Chondrocyte (in vitro differentiated cells): ENCODE results near the gene PLA2G2F. TPM values are rescaled to one million over a fixed set of nuclear protein-coding genes. Genes with fewer than 3 reads are reported as not detected.

Experiments
- DNase-seq: peaks from one replicate; pipeline ENCODE4 v3.0.0; 2021; ENCODE audit warnings: mixed read lengths, low spot score
- H3K27ac Mint-ChIP-seq: one replicate; pipeline ENCODE4 v1.8.0; 2021; ENCODE audit warnings: mild to moderate bottlenecking, moderate library complexity, mixed read lengths; ENCODE audit not compliant: unreplicated experiment
- H3K27me3 Mint-ChIP-seq: 2 replicates; pipeline ENCODE4 v1.8.0; 2021; ENCODE audit warnings: low read depth, mixed read lengths
- H3K36me3 Mint-ChIP-seq: 2 replicates; pipeline ENCODE4 v1.8.0; 2021; ENCODE audit warnings: low read depth, mixed read lengths
- H3K4me1 Mint-ChIP-seq: 2 replicates; pipeline ENCODE4 v1.8.0; 2021; ENCODE audit warnings: low read depth, mild to moderate bottlenecking, mixed read lengths
- H3K4me3 Mint-ChIP-seq: one replicate; pipeline ENCODE4 v1.8.0; 2021; ENCODE audit warnings: mild to moderate bottlenecking, moderate library complexity, mixed read lengths; ENCODE audit not compliant: unreplicated experiment
- H3K9me3 Mint-ChIP-seq: 2 replicates; pipeline ENCODE4 v1.8.0; 2021; ENCODE audit warnings: low read depth, mixed read lengths
- CTCF ChIP-seq: fragments of 200-600 bp; sonication (generic); IDR thresholded peaks from 2 replicates; pipeline ENCODE4 v1.5.0; 2021; ENCODE audit warnings: antibody characterized with exemption, mild to moderate bottlenecking, moderate library complexity
- total RNA-seq: library from RNA; stranded (reverse); gene quantifications from 3 replicates; pipeline ENCODE4 v1.2.1, GENCODE V29; 2021

Gene PLA2G2F
- total RNA-seq, 1 donor from 2014 or later, result not detected

- Mint-ChIP-seq H3K4me1 (no peaks in the 10 kb centered on the region), H3K27me3 (peaks cover 17% of the 10 kb centered on the region), H3K36me3 (no peaks in the 10 kb centered on the region), H3K4me3 (no peak overlapping the region), H3K27ac (no peak overlapping the region), H3K9me3 (peaks cover 4% of the 10 kb centered on the region)
- DNase-seq, result no peak
- TF ChIP-seq CTCF, result no peak
These were observed 4.1 kb upstream of the PLA2G2F start for GRCh38 chr1:20134995-20135394.

GRCh38 chr1:20136249-20136648 is 2.9 kb upstream of the PLA2G2F start:
- no peak overlapping the region for H3K4me3 Mint-ChIP-seq
- H3K27me3 Mint-ChIP-seq, result peaks cover 23% of the 10 kb centered on the region
- TF ChIP-seq CTCF, result no peak
- H3K27ac Mint-ChIP-seq, result no peak overlapping the region
- no peaks in the 10 kb centered on the region for H3K9me3 Mint-ChIP-seq
- no peaks in the 10 kb centered on the region for H3K4me1 Mint-ChIP-seq
- no peaks in the 10 kb centered on the region for H3K36me3 Mint-ChIP-seq
- DNase-seq, result peak; percentile 8

GRCh38 chr1:20137055-20137454 is 2.1 kb upstream of the PLA2G2F start:
- no peak overlapping the region for H3K4me3 Mint-ChIP-seq
- no peaks in the 10 kb centered on the region for H3K4me1 Mint-ChIP-seq
- no peak for TF ChIP-seq CTCF
- DNase-seq, result peak; percentile 33
- no peaks in the 10 kb centered on the region for H3K9me3 Mint-ChIP-seq
- H3K27ac Mint-ChIP-seq, result no peak overlapping the region
- peaks cover 20% of the 10 kb centered on the region for H3K27me3 Mint-ChIP-seq
- no peaks in the 10 kb centered on the region for H3K36me3 Mint-ChIP-seq

GRCh38 chr1:20137604-20138003 is 1.5 kb upstream of the PLA2G2F start:
- H3K4me1 Mint-ChIP-seq, result no peaks in the 10 kb centered on the region
- TF ChIP-seq CTCF, result no peak
- peaks cover 19% of the 10 kb centered on the region for H3K27me3 Mint-ChIP-seq
- peak; percentile 6 for DNase-seq
- H3K36me3 Mint-ChIP-seq, result no peaks in the 10 kb centered on the region
- no peak overlapping the region for H3K4me3 Mint-ChIP-seq
- H3K27ac Mint-ChIP-seq, result no peak overlapping the region
- H3K9me3 Mint-ChIP-seq, result no peaks in the 10 kb centered on the region

- DNase-seq, result peak; percentile 34
- Mint-ChIP-seq H3K4me3 (no peak overlapping the region), H3K4me1 (no peaks in the 10 kb centered on the region), H3K27me3 (peaks cover 16% of the 10 kb centered on the region), H3K36me3 (no peaks in the 10 kb centered on the region), H3K9me3 (no peaks in the 10 kb centered on the region), H3K27ac (no peak overlapping the region)
- TF ChIP-seq CTCF, result no peak
These were observed 777 bp upstream of the PLA2G2F start for GRCh38 chr1:20138346-20138745.
